Activated naive CD8-positive, alpha-beta T cell treated with anti-CD3 and anti-CD28 coated beads for 36 hours (primary cell): ENCODE data around the gene ZNF609. TPM values are rescaled to one million over a fixed set of nuclear protein-coding genes. Genes with fewer than 3 reads are reported as not detected.

Source experiments
- DNase-seq: peaks from one replicate; pipeline ENCODE4 v3.0.0; 2021
- H3K27ac Mint-ChIP-seq: one replicate; pipeline ENCODE4 v1.8.0; 2022; ENCODE audit warnings: mild to moderate bottlenecking, moderate library complexity, mixed read lengths
- H3K27me3 Mint-ChIP-seq: one replicate; pipeline ENCODE4 v1.8.0; 2022; ENCODE audit warnings: mild to moderate bottlenecking, mixed read lengths
- H3K36me3 Mint-ChIP-seq: one replicate; pipeline ENCODE4 v1.8.0; 2021; ENCODE audit warnings: mild to moderate bottlenecking, mixed read lengths
- H3K4me1 Mint-ChIP-seq: one replicate; pipeline ENCODE4 v1.8.0; 2021; ENCODE audit warnings: mixed read lengths
- H3K4me3 Mint-ChIP-seq: one replicate; pipeline ENCODE4 v1.8.0; 2022; ENCODE audit warnings: mild to moderate bottlenecking, moderate library complexity, mixed read lengths
- H3K9me3 Mint-ChIP-seq: one replicate; pipeline ENCODE4 v1.8.0; 2022; ENCODE audit warnings: mixed read lengths
- total RNA-seq, 2 experiments: library from RNA; stranded (reverse); gene quantifications; one replicate each; pipeline ENCODE4 v1.2.3, GENCODE V29; 2021

ZNF609 gene, protein sequence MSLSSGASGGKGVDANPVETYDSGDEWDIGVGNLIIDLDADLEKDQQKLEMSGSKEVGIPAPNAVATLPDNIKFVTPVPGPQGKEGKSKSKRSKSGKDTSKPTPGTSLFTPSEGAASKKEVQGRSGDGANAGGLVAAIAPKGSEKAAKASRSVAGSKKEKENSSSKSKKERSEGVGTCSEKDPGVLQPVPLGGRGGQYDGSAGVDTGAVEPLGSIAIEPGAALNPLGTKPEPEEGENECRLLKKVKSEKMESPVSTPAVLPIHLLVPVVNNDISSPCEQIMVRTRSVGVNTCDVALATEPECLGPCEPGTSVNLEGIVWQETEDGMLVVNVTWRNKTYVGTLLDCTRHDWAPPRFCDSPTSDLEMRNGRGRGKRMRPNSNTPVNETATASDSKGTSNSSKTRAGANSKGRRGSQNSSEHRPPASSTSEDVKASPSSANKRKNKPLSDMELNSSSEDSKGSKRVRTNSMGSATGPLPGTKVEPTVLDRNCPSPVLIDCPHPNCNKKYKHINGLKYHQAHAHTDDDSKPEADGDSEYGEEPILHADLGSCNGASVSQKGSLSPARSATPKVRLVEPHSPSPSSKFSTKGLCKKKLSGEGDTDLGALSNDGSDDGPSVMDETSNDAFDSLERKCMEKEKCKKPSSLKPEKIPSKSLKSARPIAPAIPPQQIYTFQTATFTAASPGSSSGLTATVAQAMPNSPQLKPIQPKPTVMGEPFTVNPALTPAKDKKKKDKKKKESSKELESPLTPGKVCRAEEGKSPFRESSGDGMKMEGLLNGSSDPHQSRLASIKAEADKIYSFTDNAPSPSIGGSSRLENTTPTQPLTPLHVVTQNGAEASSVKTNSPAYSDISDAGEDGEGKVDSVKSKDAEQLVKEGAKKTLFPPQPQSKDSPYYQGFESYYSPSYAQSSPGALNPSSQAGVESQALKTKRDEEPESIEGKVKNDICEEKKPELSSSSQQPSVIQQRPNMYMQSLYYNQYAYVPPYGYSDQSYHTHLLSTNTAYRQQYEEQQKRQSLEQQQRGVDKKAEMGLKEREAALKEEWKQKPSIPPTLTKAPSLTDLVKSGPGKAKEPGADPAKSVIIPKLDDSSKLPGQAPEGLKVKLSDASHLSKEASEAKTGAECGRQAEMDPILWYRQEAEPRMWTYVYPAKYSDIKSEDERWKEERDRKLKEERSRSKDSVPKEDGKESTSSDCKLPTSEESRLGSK (N-terminal part only)
- 10 to 100 TPM; 32.4 to 35.3 TPM for total RNA-seq

DNA sequence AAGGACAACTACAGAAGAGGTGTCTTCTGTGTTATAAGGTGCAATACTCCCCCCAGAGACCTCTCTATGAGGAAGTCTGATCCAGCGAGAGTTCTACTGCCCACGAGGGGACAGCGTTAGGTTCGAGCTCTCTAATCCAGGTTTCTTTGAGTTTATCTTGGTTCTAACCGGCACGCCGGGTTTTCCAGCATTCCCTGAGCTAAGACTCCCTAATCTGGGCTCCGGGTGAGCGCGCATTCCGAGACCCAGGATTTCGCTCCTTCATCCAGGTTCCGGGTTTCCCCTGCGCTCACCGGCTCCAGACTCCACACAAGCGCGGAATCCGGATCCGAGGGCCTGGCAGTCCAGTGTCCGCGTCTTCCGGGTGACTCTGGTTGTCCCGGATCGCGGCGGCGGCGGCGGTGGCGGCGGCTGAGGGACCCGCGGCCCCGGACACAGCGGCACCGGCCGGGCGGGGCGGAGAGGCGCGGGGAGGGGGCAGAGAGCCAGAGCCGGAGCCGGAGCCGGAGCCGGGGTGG is at the start of gene ZNF609:
Gene ZNF609, plus strand, starts transcription at position 373 of the 518 bp plus-strand sequence. CDS start 38,842 bp downstream, outside the sequence.
- no peaks in the 10 kb centered on the region for H3K9me3 Mint-ChIP-seq
- H3K4me1 Mint-ChIP-seq, result peaks cover 77% of the 10 kb centered on the region
- H3K36me3 Mint-ChIP-seq, result peaks cover 35% of the 10 kb centered on the region
- H3K27ac Mint-ChIP-seq, result peak within 1 kb of the TSS; percentile 94
- H3K27me3 Mint-ChIP-seq, result no peaks in the 10 kb centered on the region
- DNase-seq, result peak; percentile 91
- peak within 1 kb of the TSS; percentile 90 for H3K4me3 Mint-ChIP-seq

- Mint-ChIP-seq H3K27me3 (no peaks in the 10 kb centered on the region), H3K4me3 (no peak overlapping the region), H3K27ac (no peak overlapping the region), H3K9me3 (no peaks in the 10 kb centered on the region), H3K36me3 (peaks cover 23% of the 10 kb centered on the region), H3K4me1 (no peaks in the 10 kb centered on the region)
- no peak for DNase-seq
These were observed 48.2 kb upstream of the ZNF609 start for GRCh38 chr15:64412216-64412615.

DNA sequence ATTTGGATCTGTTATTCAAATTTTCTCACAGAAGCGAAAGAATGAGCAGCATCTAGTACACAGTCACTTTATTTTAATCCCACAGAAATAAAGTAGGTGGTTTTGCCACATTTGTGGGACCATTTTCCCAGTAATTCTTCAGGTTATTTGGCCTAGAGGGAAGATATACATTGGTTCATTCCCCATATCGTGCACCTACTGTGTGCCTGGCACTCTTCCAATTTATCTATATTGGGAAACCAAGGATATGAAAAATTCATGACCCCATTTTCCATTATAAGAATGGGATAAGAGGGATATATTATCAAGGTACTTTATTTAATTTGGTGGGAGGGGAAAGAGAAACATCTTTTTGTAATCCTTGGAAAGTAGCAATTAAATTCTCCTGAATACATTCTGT is 37.7 kb upstream of the ZNF609 start:
- Mint-ChIP-seq H3K9me3 (no peaks in the 10 kb centered on the region), H3K27me3 (no peaks in the 10 kb centered on the region), H3K36me3 (peaks cover 4% of the 10 kb centered on the region), H3K4me3 (no peak overlapping the region), H3K27ac (no peak overlapping the region), H3K4me1 (peaks cover 12% of the 10 kb centered on the region)
- no peak for DNase-seq

- no peaks in the 10 kb centered on the region for H3K9me3 Mint-ChIP-seq
- peaks cover 20% of the 10 kb centered on the region for H3K4me1 Mint-ChIP-seq
- no peak for DNase-seq
- peak overlapping the region; percentile 0 for H3K27ac Mint-ChIP-seq
- no peaks in the 10 kb centered on the region for H3K27me3 Mint-ChIP-seq
- H3K4me3 Mint-ChIP-seq, result no peak overlapping the region
- peaks cover 8% of the 10 kb centered on the region for H3K36me3 Mint-ChIP-seq
These were observed 36.4 kb upstream of the ZNF609 start for GRCh38 chr15:64423970-64424369.

DNA sequence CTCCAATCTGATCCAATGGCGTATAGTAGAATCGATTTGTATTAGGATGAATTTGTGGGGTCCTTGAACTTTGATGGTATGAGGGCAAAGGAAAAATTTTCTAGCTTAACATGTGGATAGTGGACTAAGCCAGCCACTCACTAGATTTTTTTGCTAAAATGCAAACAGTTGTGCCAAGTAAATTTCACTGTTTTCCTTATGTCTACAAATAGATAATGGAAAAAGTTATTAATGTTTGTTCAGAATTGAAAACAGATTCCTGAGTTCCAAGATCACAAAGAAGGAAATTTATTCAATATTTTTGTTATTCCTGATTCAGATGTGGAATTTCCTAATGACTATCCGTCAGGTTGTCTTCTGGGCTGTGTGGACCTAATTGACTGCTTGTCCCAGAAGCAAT is 35.2 kb upstream of the ZNF609 start:
- Mint-ChIP-seq H3K9me3 (no peaks in the 10 kb centered on the region), H3K27me3 (no peaks in the 10 kb centered on the region), H3K4me3 (no peak overlapping the region), H3K4me1 (peaks cover 30% of the 10 kb centered on the region), H3K27ac (no peak overlapping the region), H3K36me3 (peaks cover 8% of the 10 kb centered on the region)
- DNase-seq, result no peak

- peak overlapping the region; percentile 69 for H3K27ac Mint-ChIP-seq
- H3K4me1 Mint-ChIP-seq, result peaks cover 39% of the 10 kb centered on the region
- no peaks in the 10 kb centered on the region for H3K27me3 Mint-ChIP-seq
- no peaks in the 10 kb centered on the region for H3K9me3 Mint-ChIP-seq
- H3K36me3 Mint-ChIP-seq, result peaks cover 11% of the 10 kb centered on the region
- no peak for DNase-seq
- H3K4me3 Mint-ChIP-seq, result no peak overlapping the region
These were observed 33.4 kb upstream of the ZNF609 start for GRCh38 chr15:64426845-64427465.

- DNase-seq, result no peak
- Mint-ChIP-seq H3K4me1 (peaks cover 39% of the 10 kb centered on the region), H3K4me3 (peak overlapping the region; percentile 45), H3K27me3 (no peaks in the 10 kb centered on the region), H3K9me3 (no peaks in the 10 kb centered on the region), H3K36me3 (peaks cover 15% of the 10 kb centered on the region), H3K27ac (peak overlapping the region; percentile 92)
These were observed 30.9 kb upstream of the ZNF609 start for GRCh38 chr15:64429448-64429847.

GRCh38 chr15:64430000-64430735 is 30.2 kb upstream of the ZNF609 start:
- Mint-ChIP-seq H3K4me3 (peak overlapping the region; percentile 45), H3K9me3 (no peaks in the 10 kb centered on the region), H3K4me1 (peaks cover 39% of the 10 kb centered on the region), H3K27ac (peak overlapping the region; percentile 92), H3K36me3 (peaks cover 16% of the 10 kb centered on the region), H3K27me3 (no peaks in the 10 kb centered on the region)
- DNase-seq, result peak; percentile 11

GRCh38 chr15:64437982-64438381 is 22.4 kb upstream of the ZNF609 start:
- Mint-ChIP-seq H3K36me3 (peaks cover 29% of the 10 kb centered on the region), H3K9me3 (peaks cover 2% of the 10 kb centered on the region), H3K4me1 (peaks cover 33% of the 10 kb centered on the region), H3K27me3 (no peaks in the 10 kb centered on the region), H3K27ac (peak overlapping the region; percentile 63), H3K4me3 (no peak overlapping the region)
- no peak for DNase-seq

DNA sequence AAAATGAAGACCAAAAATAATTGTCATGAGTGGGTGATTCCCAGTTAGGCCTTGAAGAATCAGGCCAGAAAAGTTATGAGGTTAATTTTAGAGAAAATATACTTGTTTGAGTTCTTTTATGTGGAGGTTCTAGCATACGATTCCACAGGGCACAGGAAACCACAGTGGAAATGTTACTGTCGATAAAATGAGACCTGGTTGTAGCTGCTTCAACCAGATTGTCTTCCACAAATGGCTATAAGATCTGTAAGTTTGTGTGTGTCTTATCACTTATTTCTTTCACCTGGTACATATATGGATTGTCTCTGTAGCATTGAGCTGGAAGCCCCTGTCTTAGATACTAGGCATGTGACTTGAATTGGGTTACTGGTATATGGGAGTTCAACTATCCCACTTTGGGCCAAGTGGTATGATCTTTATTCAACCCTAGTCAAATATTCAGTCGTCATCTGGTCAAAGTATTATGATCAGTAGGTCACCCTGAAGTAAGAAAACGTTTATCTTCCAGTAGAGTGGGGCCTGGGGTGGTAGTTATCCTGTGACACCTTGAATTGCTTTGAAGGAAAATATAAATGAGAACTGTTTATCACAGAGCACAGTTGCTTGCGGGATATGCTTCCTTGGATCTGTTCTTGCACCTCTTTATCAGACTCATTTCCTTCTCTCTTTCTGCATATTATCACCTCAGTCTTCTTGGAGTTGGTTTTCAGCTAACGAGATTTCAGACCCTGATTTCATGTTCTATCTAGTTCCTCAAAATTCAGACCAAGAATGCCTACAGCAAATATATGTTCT is 21.5 kb upstream of the ZNF609 start:
- peak overlapping the region; percentile 16 for H3K4me3 Mint-ChIP-seq
- H3K36me3 Mint-ChIP-seq, result peaks cover 27% of the 10 kb centered on the region
- H3K27me3 Mint-ChIP-seq, result no peaks in the 10 kb centered on the region

DNA sequence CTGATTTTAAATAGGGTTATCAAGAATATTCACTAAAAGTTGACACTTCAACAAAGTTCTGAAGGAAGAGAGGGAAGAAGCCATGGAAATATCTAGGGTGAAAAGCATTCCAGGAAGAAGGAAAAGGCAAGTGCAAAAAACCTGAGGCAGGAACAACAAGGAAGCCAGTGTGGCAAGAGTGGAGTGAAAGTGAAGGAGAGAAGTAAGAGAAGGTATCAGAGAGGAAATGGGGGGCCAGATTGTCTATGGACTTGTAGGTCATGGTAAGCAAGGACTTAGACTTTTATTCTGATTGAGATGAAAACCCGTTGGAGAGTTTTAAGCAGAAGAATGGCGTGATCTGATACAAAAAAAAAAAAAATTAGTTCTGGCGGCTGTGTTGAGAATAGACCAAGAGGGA is 18.5 kb upstream of the ZNF609 start:
- H3K4me1 Mint-ChIP-seq, result peaks cover 57% of the 10 kb centered on the region
- no peak overlapping the region for H3K4me3 Mint-ChIP-seq
- DNase-seq, result no peak
- peak overlapping the region; percentile 72 for H3K27ac Mint-ChIP-seq
- peaks cover 27% of the 10 kb centered on the region for H3K36me3 Mint-ChIP-seq
- peaks cover 2% of the 10 kb centered on the region for H3K9me3 Mint-ChIP-seq
- no peaks in the 10 kb centered on the region for H3K27me3 Mint-ChIP-seq

More for the DNA sequence above, 21.5 kb upstream of the ZNF609 start:
- peak overlapping the region; percentile 63 for H3K27ac Mint-ChIP-seq
- DNase-seq, result no peak
- peaks cover 2% of the 10 kb centered on the region for H3K9me3 Mint-ChIP-seq
- peaks cover 41% of the 10 kb centered on the region for H3K4me1 Mint-ChIP-seq

DNA sequence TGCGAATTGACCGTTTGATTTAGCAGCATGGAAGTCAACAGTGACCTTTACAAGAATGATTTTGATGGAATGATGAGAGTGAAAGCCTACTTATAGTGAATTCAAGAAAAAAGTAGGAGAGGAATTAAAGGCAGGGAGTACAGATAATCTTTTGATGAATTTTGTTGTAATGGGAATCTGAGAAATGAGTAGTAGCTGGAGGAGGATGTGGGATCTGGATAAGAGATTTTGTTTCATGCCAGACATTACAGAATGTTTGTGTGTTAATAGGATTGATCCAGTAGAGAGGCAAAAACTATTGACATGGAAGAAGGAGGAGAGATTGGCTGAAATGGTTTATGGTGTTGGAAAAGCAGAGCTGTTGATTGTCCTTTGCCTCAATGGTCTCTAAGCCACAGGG is 17.4 kb upstream of the ZNF609 start:
- Mint-ChIP-seq H3K4me1 (peaks cover 55% of the 10 kb centered on the region), H3K27ac (peak overlapping the region; percentile 96), H3K9me3 (peaks cover 2% of the 10 kb centered on the region), H3K4me3 (no peak overlapping the region), H3K27me3 (no peaks in the 10 kb centered on the region), H3K36me3 (peaks cover 29% of the 10 kb centered on the region)
- no peak for DNase-seq
